ES-I3 (cell line): ENCODE results near the gene KHSRP.

Experiments
- H3K36me3 ChIP-seq: 2 replicates; pipeline ENCODE4 v1.6.1; 2013; ENCODE audit warnings: mild to moderate bottlenecking, low read length, control low read depth, moderate library complexity; ENCODE audit not compliant: insufficient read depth
- H3K4me1 ChIP-seq: 2 replicates; pipeline ENCODE4 v1.6.1; 2013; ENCODE audit warnings: mild to moderate bottlenecking, control low read depth, low read length; ENCODE audit not compliant: insufficient read depth
- H3K9ac ChIP-seq: 2 replicates; pipeline ENCODE4 v1.6.1; 2013; ENCODE audit warnings: low read depth, mild to moderate bottlenecking, low read length, moderate library complexity
- H3K9me3 ChIP-seq: 2 replicates; pipeline ENCODE4 v1.6.1; 2013; ENCODE audit warnings: mild to moderate bottlenecking, low read length, moderate library complexity; ENCODE audit not compliant: control insufficient read depth, insufficient read depth

Gene KHSRP

DNA sequence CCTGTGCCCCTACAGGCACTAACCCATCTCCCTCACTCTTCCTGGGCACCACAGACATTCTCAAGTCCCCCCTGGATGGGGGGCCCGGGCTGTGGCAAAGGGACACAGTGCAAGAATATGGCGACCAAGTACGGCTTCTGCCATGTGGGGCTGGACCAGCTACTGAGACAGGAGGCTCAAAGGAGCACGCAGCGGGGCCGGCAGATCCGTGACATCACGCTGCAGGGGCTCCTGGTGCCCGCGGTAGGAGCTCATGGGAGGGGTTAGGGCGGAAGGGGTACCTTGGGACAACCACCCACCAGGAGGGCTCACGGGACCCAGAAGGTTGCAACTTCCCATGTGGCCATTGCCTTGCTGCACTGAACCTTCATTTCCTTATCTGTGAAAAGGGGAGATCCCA lies 28.3 kb downstream of the KHSRP start:
- peaks cover 4% of the 10 kb centered on the region; the same call in 1 of the 2 replicates for H3K36me3 ChIP-seq
- H3K9me3 ChIP-seq = no peaks in the 10 kb centered on the region
- no peak overlapping the region for H3K9ac ChIP-seq
- H3K4me1 ChIP-seq = no peaks in the 10 kb centered on the region; the same call in 1 of the 2 replicates

DNA sequence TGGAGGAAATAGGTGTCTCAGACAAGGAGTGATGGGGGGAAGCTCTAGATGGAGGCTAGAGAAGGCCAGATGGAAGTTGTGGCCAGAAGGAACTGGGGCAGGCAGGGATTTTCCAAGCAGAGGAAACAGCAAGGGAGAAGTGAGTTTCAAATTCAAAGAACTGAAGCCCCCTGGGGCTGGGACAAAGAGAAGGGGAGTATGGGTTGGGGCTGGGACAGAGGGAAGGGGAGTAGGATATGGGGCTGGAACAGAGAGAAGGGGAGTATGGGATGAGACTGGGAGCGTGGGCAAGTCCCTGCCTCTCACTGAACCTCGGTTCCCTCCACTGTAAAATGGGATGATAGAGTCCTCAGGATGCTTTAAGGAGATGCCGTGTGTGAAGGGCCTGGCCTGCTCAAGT lies 29.8 kb downstream of the KHSRP start:
- peaks cover 4% of the 10 kb centered on the region; the same call in 1 of the 2 replicates for H3K36me3 ChIP-seq
- no peak overlapping the region for H3K9ac ChIP-seq
- no peaks in the 10 kb centered on the region for H3K9me3 ChIP-seq
- no peaks in the 10 kb centered on the region; the same call in 1 of the 2 replicates for H3K4me1 ChIP-seq

DNA sequence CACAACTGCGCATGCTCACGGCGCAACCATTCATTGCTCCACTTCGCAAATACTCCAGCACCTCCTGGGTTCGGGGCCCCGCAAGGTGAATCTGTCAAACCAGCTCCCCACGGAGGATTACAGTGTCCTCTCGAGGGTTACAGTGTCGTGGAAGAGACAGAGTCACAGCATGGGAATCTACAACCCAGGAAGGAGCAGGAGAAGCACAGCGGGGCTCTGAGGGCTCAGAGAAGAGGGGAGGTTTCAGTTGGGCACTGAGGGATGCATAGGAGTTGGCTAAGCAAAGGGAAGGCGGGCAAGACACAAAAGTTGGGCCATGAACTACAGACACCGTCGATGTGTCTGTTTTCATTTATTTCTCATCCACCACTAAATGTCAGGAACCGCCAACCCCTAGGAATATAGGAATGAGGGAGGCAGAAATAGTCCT lies 30.6 kb downstream of the KHSRP start:
- peaks cover 8% of the 10 kb centered on the region; the same call in 1 of the 2 replicates for H3K36me3 ChIP-seq
- H3K9me3 ChIP-seq = no peaks in the 10 kb centered on the region
- H3K9ac ChIP-seq = peak overlapping the region; percentile 81
- no peaks in the 10 kb centered on the region; the same call in 1 of the 2 replicates for H3K4me1 ChIP-seq

DNA sequence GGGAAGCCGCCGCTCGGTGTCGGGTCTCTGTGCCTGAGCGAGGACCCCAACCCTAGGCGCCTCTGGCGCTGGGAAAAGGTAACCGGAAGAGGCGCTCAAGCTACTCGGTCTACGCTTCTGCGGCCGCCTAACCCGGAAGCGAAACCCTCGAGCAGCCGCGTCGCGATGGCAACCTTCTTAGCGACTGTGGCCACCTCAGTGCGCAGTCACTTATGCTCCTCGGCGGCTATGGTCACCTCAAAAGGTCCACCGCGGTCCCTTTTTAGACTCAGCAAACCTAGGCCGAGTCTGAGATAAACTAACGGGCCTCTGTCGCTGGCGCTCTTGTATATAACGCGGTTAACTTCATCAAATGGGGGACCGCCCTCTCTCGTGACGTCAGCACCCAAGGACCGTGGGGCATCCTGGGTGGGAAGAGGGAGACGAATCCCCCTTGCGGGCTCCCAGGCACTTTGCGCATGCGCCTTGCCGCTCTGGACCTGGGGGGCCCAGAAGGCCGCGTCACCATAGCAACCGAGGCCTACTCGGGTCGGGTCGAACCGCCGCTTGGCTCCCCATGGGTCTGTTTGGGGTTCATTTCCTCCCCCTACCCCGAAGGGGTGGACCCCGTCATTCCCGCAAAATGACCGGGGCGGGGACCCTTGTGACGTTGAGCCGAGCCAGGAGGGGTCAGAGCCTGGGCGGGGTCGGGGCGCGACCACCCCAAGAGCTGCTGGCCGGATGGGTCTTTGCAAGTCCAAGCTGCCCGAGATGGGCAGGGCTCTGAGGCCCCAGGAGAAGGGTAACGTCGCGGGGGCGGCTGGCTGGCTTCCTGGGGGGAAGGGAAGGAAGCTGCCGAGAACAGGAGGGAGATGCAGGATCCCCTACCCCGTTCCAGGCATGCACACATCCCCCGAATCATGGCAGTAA lies 31.3 kb downstream of the KHSRP start, which contains the start of gene GTF2F1:
Gene GTF2F1 (minus strand): TSS at position 91 of the 909 bp plus-strand sequence. CDS start 169 bp downstream, outside the sequence.
- no peaks in the 10 kb centered on the region for H3K9me3 ChIP-seq
- peaks cover 13% of the 10 kb centered on the region; the same call in 1 of the 2 replicates for H3K36me3 ChIP-seq
- H3K9ac ChIP-seq = peak within 1 kb of the TSS; percentile 81
- no peaks in the 10 kb centered on the region; the same call in 1 of the 2 replicates for H3K4me1 ChIP-seq

DNA sequence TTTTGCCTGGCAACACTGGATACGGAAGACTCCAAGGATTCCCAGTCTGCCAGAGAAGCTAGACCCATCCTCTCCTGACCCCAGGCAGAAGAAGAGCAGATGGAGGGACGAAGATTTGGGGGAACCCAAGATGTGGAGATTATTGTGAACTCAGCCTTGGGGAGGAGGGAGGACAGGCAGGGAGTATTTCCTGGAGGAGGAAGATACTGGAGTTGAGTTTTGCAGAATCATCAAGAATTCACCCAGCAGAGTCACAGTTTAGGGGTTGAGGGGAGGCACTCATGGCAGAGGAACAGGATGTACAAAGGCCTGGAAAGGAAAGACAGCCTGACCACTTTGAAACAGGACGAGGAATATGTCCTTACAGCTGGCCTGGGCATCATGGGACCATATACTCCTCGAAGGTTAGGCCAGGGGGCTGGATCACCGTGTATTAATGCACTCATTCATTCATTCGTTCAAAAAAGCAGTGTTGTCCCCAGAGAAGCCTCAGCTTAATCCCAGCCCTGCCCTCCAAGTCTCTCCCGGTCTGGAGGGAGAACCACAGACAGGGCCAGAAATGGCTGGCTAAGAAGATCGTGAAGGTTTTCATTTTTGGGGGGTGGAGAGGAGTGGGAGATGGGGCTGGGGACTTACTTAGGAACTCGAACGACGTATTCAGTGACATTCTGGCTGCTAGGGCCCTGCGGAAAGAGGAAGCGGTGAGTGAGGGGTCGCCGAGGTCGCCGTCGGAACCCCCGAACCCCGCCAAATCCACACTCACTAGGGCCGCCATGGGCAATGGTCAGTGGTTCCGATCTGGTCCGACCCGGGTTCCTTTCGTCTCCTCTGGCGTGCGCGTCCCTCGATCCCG lies 32.2 kb downstream of the KHSRP start:
- Histone ChIP-seq H3K9ac (peak overlapping the region; percentile 81), H3K36me3 (peaks cover 13% of the 10 kb centered on the region; the same call in 1 of the 2 replicates), H3K9me3 (no peaks in the 10 kb centered on the region), H3K4me1 (no peaks in the 10 kb centered on the region; the same call in 1 of the 2 replicates)

DNA sequence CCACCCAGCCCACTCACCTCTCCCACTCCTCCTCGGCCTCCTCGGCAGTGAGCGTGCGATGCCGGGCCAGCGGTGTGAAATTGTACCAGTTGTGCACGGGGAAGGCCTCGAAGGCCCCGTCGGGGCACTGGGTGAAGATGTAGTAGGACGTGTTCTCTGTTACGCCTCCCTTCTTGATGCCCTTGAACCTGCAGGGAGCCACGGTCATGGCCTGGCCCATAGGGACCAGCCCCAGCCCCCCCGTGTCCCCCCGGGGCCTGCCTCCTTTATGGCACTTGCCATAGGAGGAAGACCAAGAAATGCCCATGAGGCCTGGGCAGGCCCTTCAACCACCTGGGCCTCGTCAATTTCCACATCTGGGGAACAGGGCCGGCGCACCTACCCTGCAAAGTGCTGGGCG lies 37.2 kb downstream of the KHSRP start:
- H3K4me1 ChIP-seq = no peaks in the 10 kb centered on the region; the same call in 1 of the 2 replicates
- H3K9me3 ChIP-seq = no peaks in the 10 kb centered on the region
- H3K36me3 ChIP-seq = peaks cover 25% of the 10 kb centered on the region
- no peak overlapping the region for H3K9ac ChIP-seq

DNA sequence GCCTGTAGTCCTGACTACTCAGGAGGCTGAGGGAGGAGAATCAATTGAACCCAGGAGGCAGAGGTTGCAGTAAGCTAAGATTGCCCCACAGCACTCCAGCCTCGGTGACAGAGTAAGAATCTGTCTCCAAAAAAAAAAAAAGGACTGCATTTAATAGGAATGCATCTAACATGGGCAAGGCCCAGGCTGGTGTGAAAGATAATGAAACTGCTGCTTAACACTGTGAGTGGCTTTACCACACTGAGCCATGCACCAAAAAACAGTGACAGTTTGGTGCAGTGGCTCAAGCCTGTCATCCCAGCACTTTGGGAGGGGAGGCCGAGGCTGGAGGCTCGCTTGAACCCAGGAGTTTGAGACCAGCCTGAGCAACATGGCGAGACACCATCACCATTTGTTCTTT lies 40.2 kb downstream of the KHSRP start:
- Histone ChIP-seq H3K36me3 (peaks cover 37% of the 10 kb centered on the region), H3K9me3 (no peaks in the 10 kb centered on the region), H3K4me1 (no peaks in the 10 kb centered on the region), H3K9ac (no peak overlapping the region)

DNA sequence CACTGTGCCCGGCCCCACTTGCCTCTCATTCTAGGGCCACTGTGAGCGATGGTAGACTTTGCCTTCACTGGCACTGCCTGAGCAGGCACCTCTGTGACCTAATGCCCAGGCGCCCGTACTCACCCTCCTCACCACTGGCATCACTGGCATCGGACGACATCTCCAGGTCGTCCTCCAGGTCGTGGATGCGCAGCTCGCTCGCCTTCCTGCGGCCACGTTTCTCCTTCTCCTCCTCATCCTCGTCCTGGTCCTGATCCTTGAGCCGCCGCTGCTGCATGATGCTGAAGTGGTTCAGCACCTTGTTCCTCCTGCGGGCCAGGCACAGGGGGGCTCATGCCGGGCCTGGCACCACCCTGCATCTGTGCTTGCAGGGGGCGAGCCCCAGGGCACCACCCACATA lies 41.4 kb downstream of the KHSRP start:
- no peak overlapping the region for H3K9ac ChIP-seq
- no peaks in the 10 kb centered on the region; the same call in 1 of the 2 replicates for H3K4me1 ChIP-seq
- no peaks in the 10 kb centered on the region for H3K9me3 ChIP-seq
- H3K36me3 ChIP-seq = peaks cover 28% of the 10 kb centered on the region

DNA sequence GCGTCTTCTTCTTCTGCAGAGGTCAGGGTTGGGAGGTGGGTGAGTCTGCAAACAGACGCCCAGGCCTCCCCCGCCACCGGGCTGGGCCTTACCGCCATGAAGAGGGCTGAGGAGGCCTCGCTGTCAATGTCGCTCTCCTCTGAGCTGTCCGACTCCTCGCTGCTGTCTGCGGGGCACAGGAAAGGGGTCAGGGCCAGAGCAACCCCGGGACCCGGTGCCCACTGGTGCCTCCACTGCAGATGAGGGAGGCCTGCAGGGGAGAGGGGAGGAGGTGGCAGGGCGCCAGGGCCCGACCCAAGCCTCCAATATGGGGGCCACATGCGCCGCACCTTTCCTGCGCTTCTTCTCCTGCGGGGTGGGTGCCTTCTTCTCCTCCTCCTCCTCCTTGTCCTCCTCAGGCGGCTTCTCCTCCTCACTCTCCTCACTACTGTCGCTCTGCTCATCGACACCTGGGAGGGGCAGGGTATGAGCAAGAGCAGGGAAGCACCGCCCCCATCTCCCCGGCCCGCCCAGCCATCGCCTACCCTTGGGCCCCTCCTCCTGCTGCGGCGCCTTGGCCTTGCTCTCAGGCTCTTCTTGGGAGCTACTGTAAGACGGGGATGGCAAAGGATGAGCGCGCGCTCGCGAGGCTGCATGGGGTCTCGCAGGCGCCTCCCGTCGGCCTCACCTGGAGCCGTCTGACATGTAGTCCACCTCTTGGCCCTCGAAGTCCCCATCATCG lies 43.4 kb downstream of the KHSRP start:
- Histone ChIP-seq H3K4me1 (no peaks in the 10 kb centered on the region; the same call in 1 of the 2 replicates), H3K9me3 (no peaks in the 10 kb centered on the region), H3K9ac (no peak overlapping the region), H3K36me3 (peaks cover 28% of the 10 kb centered on the region)

DNA sequence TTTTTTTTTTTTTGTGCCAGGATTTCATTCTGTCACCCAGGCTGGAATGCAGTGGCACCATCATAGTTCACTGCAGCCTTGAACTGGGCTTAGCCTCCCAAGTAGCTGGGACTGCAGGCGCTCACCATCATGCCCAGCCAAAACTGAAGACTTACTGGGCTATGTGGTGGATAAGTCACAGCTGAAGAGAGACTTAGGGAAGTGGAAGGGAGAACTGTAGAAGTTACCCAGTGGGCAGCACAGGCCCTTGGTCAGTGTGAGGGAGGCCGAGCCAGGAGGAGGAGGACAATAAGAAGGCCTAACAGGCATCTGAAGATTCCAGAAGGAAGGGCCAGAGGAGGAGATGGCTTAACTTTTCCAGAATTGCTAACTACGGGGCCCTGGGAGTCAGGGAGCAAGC lies 44.9 kb downstream of the KHSRP start:
- Histone ChIP-seq H3K4me1 (no peaks in the 10 kb centered on the region; the same call in 1 of the 2 replicates), H3K9me3 (no peaks in the 10 kb centered on the region), H3K36me3 (peaks cover 32% of the 10 kb centered on the region), H3K9ac (no peak overlapping the region)

DNA sequence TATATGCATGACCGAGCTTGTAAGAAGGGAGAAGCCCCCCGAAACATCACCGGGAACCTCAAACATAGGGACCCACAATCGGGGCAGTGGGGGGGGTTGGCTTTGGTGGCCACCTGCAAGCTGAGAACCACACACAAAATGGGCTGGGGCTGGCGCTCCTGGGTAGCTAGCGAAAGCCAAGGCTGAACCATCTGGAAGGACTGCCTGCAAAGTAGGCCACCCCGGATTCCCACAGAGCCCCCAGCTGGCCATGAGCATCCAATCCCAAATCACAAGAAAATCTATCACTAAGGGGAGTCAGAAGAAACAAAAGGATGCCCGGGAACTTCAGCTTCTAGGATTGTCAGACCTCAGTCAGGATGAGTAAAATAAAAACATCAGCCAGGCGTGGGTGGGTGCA lies 46.1 kb downstream of the KHSRP start:
- Histone ChIP-seq H3K4me1 (peaks cover 3% of the 10 kb centered on the region; the same call in 1 of the 2 replicates), H3K36me3 (peaks cover 28% of the 10 kb centered on the region), H3K9me3 (no peaks in the 10 kb centered on the region), H3K9ac (no peak overlapping the region)

DNA sequence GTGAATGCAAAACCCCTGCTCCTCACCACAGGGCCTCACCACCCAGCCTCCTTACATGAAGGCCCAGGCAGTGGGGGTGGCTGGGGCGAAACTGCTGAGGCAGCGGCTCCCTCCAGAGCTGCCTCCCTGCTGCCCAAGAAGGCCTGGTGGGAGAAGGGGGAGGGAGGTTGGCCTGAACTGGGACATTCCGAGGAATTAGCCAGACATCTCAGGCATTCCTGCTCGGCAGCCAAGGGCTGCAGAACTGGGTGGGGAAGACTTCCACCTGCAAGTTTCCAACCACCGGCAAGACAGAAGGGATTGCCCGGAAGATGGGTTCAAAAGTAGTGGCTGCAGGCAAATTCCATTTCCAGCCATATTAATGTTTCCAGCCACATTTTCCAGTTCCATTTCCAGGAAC lies 46.6 kb downstream of the KHSRP start:
- H3K9me3 ChIP-seq = no peaks in the 10 kb centered on the region
- no peak overlapping the region for H3K9ac ChIP-seq
- H3K36me3 ChIP-seq = peaks cover 24% of the 10 kb centered on the region
- peaks cover 3% of the 10 kb centered on the region; the same call in 1 of the 2 replicates for H3K4me1 ChIP-seq

DNA sequence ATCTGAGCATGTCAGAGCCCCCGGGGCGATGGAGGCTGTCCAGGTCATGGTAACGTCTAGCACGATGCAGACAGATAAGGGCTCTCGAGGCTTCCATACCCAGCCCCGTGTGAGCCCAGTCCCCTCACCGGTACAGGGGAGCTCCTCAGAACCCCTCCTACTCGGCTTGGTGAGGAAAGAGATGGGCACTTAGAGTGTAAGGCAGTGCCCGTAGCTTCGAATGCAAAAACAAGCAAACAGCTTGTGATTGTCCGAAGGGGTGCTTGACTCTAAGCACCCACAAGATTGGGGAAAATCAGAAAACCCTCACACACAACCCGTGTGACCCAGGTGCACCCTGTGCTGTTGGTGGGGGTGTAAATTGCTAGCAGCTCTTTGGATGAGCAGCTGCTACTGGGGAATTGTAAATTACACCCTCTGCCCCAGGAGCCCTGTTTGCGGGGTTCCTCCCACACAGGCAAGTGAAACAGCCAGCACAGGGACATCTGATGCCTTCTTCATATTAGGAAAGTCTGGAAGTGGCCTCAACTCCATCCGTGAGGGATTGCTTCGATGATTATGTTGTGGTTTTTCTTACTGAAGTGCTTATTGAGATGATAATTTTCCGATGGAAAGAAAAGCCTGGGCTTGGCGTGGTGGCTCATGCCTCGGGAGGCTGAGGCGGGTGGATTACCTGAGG lies 48.0 kb downstream of the KHSRP start:
- Histone ChIP-seq H3K9me3 (no peaks in the 10 kb centered on the region), H3K9ac (no peak overlapping the region), H3K36me3 (peaks cover 20% of the 10 kb centered on the region), H3K4me1 (peaks cover 3% of the 10 kb centered on the region; the same call in 1 of the 2 replicates)
